Smooth muscle cell of the brain vasculature (primary cell): ENCODE results near the gene MTUS2.

ENCODE experiments used
- DNase-seq: peaks from one replicate; pipeline ENCODE4 v3.0.0-alpha.2; 2012; ENCODE audit warnings: low read depth, low spot score

The MTUS2 gene

GRCh38 chr13:29239653-29240525 is 419.8 kb downstream of the MTUS2 start:
- DNase-seq: no peak

GRCh38 chr13:29254626-29255370 is 434.7 kb downstream of the MTUS2 start:
- no peak for DNase-seq

GRCh38 chr13:29255567-29255966 is 435.4 kb downstream of the MTUS2 start:
- DNase-seq: no peak

GRCh38 chr13:29260684-29261083 is 440.5 kb downstream of the MTUS2 start:
- DNase-seq: no peak

GRCh38 chr13:29266261-29266660 is 446.1 kb downstream of the MTUS2 start:
- no peak for DNase-seq

- DNase-seq: no peak
These were observed 446.9 kb downstream of the MTUS2 start for GRCh38 chr13:29266756-29267733.

- DNase-seq: no peak
These were observed 450.3 kb downstream of the MTUS2 start for GRCh38 chr13:29270271-29270985.

GRCh38 chr13:29271606-29272005 is 451.5 kb downstream of the MTUS2 start:
- no peak for DNase-seq

GRCh38 chr13:29279356-29280254 is 459.5 kb downstream of the MTUS2 start:
- no peak for DNase-seq

- DNase-seq: no peak
These were observed 461.9 kb downstream of the MTUS2 start for GRCh38 chr13:29281932-29282495.

- no peak for DNase-seq
These were observed 464.6 kb downstream of the MTUS2 start for GRCh38 chr13:29284726-29285125.

GRCh38 chr13:29287237-29287636 is 467.1 kb downstream of the MTUS2 start:
- DNase-seq: no peak

- DNase-seq: no peak
These were observed 471.9 kb downstream of the MTUS2 start for GRCh38 chr13:29292045-29292444.

- no peak for DNase-seq
These were observed 474.7 kb downstream of the MTUS2 start for GRCh38 chr13:29294821-29295220.

- no peak for DNase-seq
These were observed 480.9 kb downstream of the MTUS2 start for GRCh38 chr13:29301027-29301426.

GRCh38 chr13:29304148-29304547 is 484.0 kb downstream of the MTUS2 start:
- DNase-seq: no peak

GRCh38 chr13:29310806-29311205 is 490.7 kb downstream of the MTUS2 start:
- no peak for DNase-seq

GRCh38 chr13:29315847-29316246 is 495.7 kb downstream of the MTUS2 start:
- no peak for DNase-seq

GRCh38 chr13:29317828-29318227 is 497.7 kb downstream of the MTUS2 start:
- DNase-seq: no peak

GRCh38 chr13:29318741-29319140 is 498.6 kb downstream of the MTUS2 start:
- DNase-seq: no peak
